H9 (cell line): Measurements from ENCODE around the gene SC5D. TPM values are rescaled to one million over a fixed set of nuclear protein-coding genes. Genes with fewer than 3 reads are reported as not detected.

ENCODE experiments used
- DNase-seq: peaks from one replicate; pipeline ENCODE4 v3.0.0-alpha.2; 2017
- H2AFZ ChIP-seq: one replicate; pipeline ENCODE4 v1.6.1; 2013; ENCODE audit warnings: mild to moderate bottlenecking, low read length, control low read depth, moderate library complexity
- H2AK5ac ChIP-seq: 2 replicates; pipeline ENCODE4 v1.6.1; 2013; ENCODE audit warnings: low read length, control low read depth, mixed read lengths; ENCODE audit not compliant: insufficient read length
- H2BK120ac ChIP-seq: one replicate; pipeline ENCODE4 v1.6.1; 2013; ENCODE audit warnings: low read depth, mild to moderate bottlenecking, low read length, control low read depth, inconsistent platforms; ENCODE audit not compliant: poor library complexity, severe bottlenecking
- H2BK12ac ChIP-seq: 2 replicates; pipeline ENCODE4 v1.6.1; 2013; ENCODE audit warnings: low read length, control low read depth, mixed read lengths, low read depth; ENCODE audit not compliant: insufficient read length
- H2BK15ac ChIP-seq: 2 replicates; pipeline ENCODE4 v1.6.1; 2013; ENCODE audit warnings: low read depth, low read length, control low read depth
- H2BK20ac ChIP-seq: one replicate; pipeline ENCODE4 v1.6.1; 2013; ENCODE audit warnings: low read depth, mild to moderate bottlenecking, low read length, control low read depth, inconsistent platforms; ENCODE audit not compliant: poor library complexity, severe bottlenecking
- H2BK5ac ChIP-seq: 2 replicates; pipeline ENCODE4 v1.6.1; 2013; ENCODE audit warnings: low read length, control low read depth, mixed read lengths; ENCODE audit not compliant: insufficient read length
- H3K14ac ChIP-seq: 2 replicates; pipeline ENCODE4 v1.6.1; 2013; ENCODE audit warnings: low read length, control low read depth; ENCODE audit not compliant: insufficient read depth
- H3K18ac ChIP-seq: 2 replicates; pipeline ENCODE4 v1.6.1; 2013; ENCODE audit warnings: low read depth, mild to moderate bottlenecking, mixed read lengths, low read length, control low read depth; ENCODE audit not compliant: insufficient read length
- H3K23ac ChIP-seq: 2 replicates; pipeline ENCODE4 v1.6.1; 2013; ENCODE audit warnings: low read length, control low read depth, mixed read lengths, low read depth; ENCODE audit not compliant: insufficient read length
- H3K23me2 ChIP-seq: 2 replicates; pipeline ENCODE4 v1.6.1; 2013; ENCODE audit warnings: low read depth, mild to moderate bottlenecking, mixed read lengths, low read length, control low read depth; ENCODE audit not compliant: insufficient read length, poor library complexity, severe bottlenecking
- H3K27ac ChIP-seq: 2 replicates; pipeline ENCODE4 v1.5.1; 2013; ENCODE audit warnings: low read length, control low read depth, mixed read lengths, low read depth; ENCODE audit not compliant: insufficient read length
- H3K27me3 ChIP-seq: 2 replicates; pipeline ENCODE4 v1.6.1; 2013; ENCODE audit warnings: low read length, control low read depth, inconsistent platforms; ENCODE audit not compliant: insufficient read depth
- H3K4ac ChIP-seq: 2 replicates; pipeline ENCODE4 v1.6.1; 2013; ENCODE audit warnings: low read depth, mild to moderate bottlenecking, control low read depth, inconsistent platforms, low read length, moderate library complexity
- H3K4me1 ChIP-seq: 2 replicates; pipeline ENCODE4 v1.6.1; 2013; ENCODE audit warnings: low read length, control low read depth, inconsistent platforms; ENCODE audit not compliant: insufficient read depth
- H3K4me2 ChIP-seq: 2 replicates; pipeline ENCODE4 v1.6.1; 2013; ENCODE audit warnings: low read length, control low read depth, mixed read lengths; ENCODE audit not compliant: insufficient read length, insufficient read depth
- H3K56ac ChIP-seq: 2 replicates; pipeline ENCODE4 v1.6.1; 2013; ENCODE audit warnings: low read depth, mild to moderate bottlenecking, mixed read lengths, low read length, control low read depth; ENCODE audit not compliant: insufficient read length
- H3K79me1 ChIP-seq: 2 replicates; pipeline ENCODE4 v1.6.1; 2013; ENCODE audit warnings: low read depth, mild to moderate bottlenecking, moderate library complexity, low read length, control low read depth, inconsistent platforms; ENCODE audit not compliant: insufficient read depth, poor library complexity, severe bottlenecking
- H3K79me2 ChIP-seq: 2 replicates; pipeline ENCODE4 v1.6.1; 2013; ENCODE audit warnings: low read length, control low read depth, inconsistent platforms; ENCODE audit not compliant: insufficient read depth
- H3K9ac ChIP-seq: 2 replicates; pipeline ENCODE4 v1.6.1; 2013; ENCODE audit warnings: low read length, control low read depth, mixed read lengths; ENCODE audit not compliant: insufficient read length; ENCODE audit errors: extremely low read depth
- H3K9me3 ChIP-seq: one replicate; pipeline ENCODE4 v1.6.1; 2013; ENCODE audit warnings: low read depth, low read length, inconsistent platforms; ENCODE audit not compliant: control insufficient read depth
- H3T11ph ChIP-seq: one replicate; pipeline ENCODE4 v1.6.1; 2013; ENCODE audit warnings: mild to moderate bottlenecking, low read length, control low read depth, inconsistent platforms
- H4K20me1 ChIP-seq: one replicate; pipeline ENCODE4 v1.6.1; 2013; ENCODE audit not compliant: control insufficient read depth, insufficient read length, insufficient read depth
- H4K5ac ChIP-seq: 2 replicates; pipeline ENCODE4 v1.6.1; 2013; ENCODE audit warnings: low read depth, mild to moderate bottlenecking, mixed read lengths, low read length, control low read depth; ENCODE audit not compliant: insufficient read length
- H4K8ac ChIP-seq: replicated peaks from 2 replicates; pipeline ENCODE4 v1.6.1; 2013; ENCODE audit warnings: low read length, control low read depth, mixed read lengths, low read depth; ENCODE audit not compliant: insufficient read length
- H4K91ac ChIP-seq: 2 replicates; pipeline ENCODE4 v1.6.1; 2013; ENCODE audit warnings: low read depth, mild to moderate bottlenecking, moderate library complexity, mixed read lengths, low read length, control low read depth; ENCODE audit not compliant: insufficient read length
- H3K27ac Mint-ChIP-seq, 3 experiments: 2 replicates in 2 of 3; 3 replicates in 1 of 3; pipeline ENCODE4 v1.8.0; 2020 to 2021; ENCODE audit warnings: mixed read lengths in 3 of 3, mild to moderate bottlenecking in 1 of 3, moderate library complexity in 1 of 3
- H3K27me3 Mint-ChIP-seq: 2 replicates; pipeline ENCODE4 v1.8.0; 2021; ENCODE audit warnings: low read depth, mild to moderate bottlenecking, moderate library complexity, mixed read lengths
- H3K36me3 Mint-ChIP-seq, 3 experiments: 2 replicates in 2 of 3; 3 replicates in 1 of 3; pipeline ENCODE4 v1.8.0; 2020 to 2021; ENCODE audit warnings: low read depth in 3 of 3, mixed read lengths in 3 of 3; ENCODE audit not compliant: insufficient read depth in 1 of 3
- H3K4me1 Mint-ChIP-seq, 2 experiments: 2 replicates each; pipeline ENCODE4 v1.8.0; 2020; ENCODE audit warnings: mixed read lengths in 2 of 2
- H3K4me3 Mint-ChIP-seq, 2 experiments: 2 replicates in 1 of 2; 3 replicates in 1 of 2; pipeline ENCODE4 v1.8.0; 2020 to 2021; ENCODE audit warnings: mild to moderate bottlenecking in 2 of 2, mixed read lengths in 2 of 2, moderate library complexity in 1 of 2
- H3K9me3 Mint-ChIP-seq, 2 experiments: 2 replicates in 1 of 2; 3 replicates in 1 of 2; pipeline ENCODE4 v1.8.0; 2020; ENCODE audit warnings: mild to moderate bottlenecking in 2 of 2, mixed read lengths in 2 of 2, moderate library complexity in 1 of 2
- CTCF ChIP-seq: fragments of 200-600 bp; sonication (generic); conservative IDR thresholded peaks from 3 replicates; pipeline ENCODE4 v1.8.0; 2021; ENCODE audit warnings: antibody characterized with exemption, mild to moderate bottlenecking
- WGBS: extraction: QIAGEN DNeasy Blood & Tissue Kit; methylation state at CpG from one replicate; pipeline ENCODE4 v1.1.7; 2013; ENCODE audit warnings: missing lambda C conversion rate, low lambda C conversion rate, mixed read lengths; ENCODE audit not compliant: insufficient read length; ENCODE audit errors: extremely low coverage; 5-methylcytosine and 5-hydroxymethylcytosine counted together
- total RNA-seq: library from RNA; stranded (reverse); gene quantifications from 2 replicates; pipeline ENCODE4 v1.2.1, GENCODE V29; 2021

Gene SC5D
- total RNA-seq, 1 experiment from 2014 or later: 92.0 TPM

- Histone ChIP-seq H2BK120ac (no peak overlapping the region), H2BK12ac (no peak overlapping the region), H3K9ac (no peak overlapping the region), H3K4me1 (no peaks in the 10 kb centered on the region), H4K8ac (no peak overlapping the region), H3K27me3 (no peaks in the 10 kb centered on the region), H2BK5ac (no peak overlapping the region), H2BK20ac (no peak overlapping the region), H4K91ac (no peak overlapping the region), H3K27ac (no peak overlapping the region), H3K23ac (no peak overlapping the region), H3K9me3 (no peaks in the 10 kb centered on the region), H3K23me2 (no peaks in the 10 kb centered on the region), H4K20me1 (no peaks in the 10 kb centered on the region), H2BK15ac (no peak overlapping the region), H4K5ac (no peak overlapping the region), H3K4me2 (no peak overlapping the region), H3K79me1 (no peaks in the 10 kb centered on the region), H3K18ac (no peak overlapping the region), H3T11ph (no peak overlapping the region), H2AK5ac (no peak overlapping the region), H3K14ac (no peak overlapping the region), H3K56ac (no peak overlapping the region), H3K4ac (no peak overlapping the region), H2AFZ (no peak overlapping the region), H3K79me2 (no peaks in the 10 kb centered on the region)
- WGBS: no CpG with 5 or more reads among the region's 7 CpGs
- peak; percentile 67 for DNase-seq
- Mint-ChIP-seq H3K4me3 (no peak overlapping the region; a peak in 1 of 5 replicates), H3K27me3 (no peaks in the 10 kb centered on the region), H3K4me1 (peaks cover 25 to 28% of the 10 kb centered on the region in 2 experiments), H3K36me3 (no peaks in the 10 kb centered on the region), H3K27ac (0 out of 7 replicates have a peak overlapping the region, but pooled peaks of 1 of the 3 experiments have one; percentile 21), H3K9me3 (no peaks in the 10 kb centered on the region)
- peak; percentile 66 for TF ChIP-seq CTCF
Measured at GRCh38 chr11:121321614-121322243, 29.2 kb downstream of the SC5D start.
